Brain microvascular endothelial cell (primary cell): ENCODE data around the gene PRKN.
A peak's percentile ranks its signal among the peaks of the same experiment; 100 is the strongest.

Experiments used
- DNase-seq: peaks from one replicate; pipeline ENCODE4 v3.0.0-alpha.2; 2020
- H3K27ac ChIP-seq: fragments of 250-450 bp; sonication (Bioruptor Pico); 2 replicates; pipeline ENCODE4 v1.5.1; 2020; ENCODE audit warnings: mild to moderate bottlenecking, moderate library complexity
- H3K27me3 ChIP-seq: fragments of 250-450 bp; sonication (Bioruptor Pico); replicated peaks from 2 replicates; pipeline ENCODE4 v1.5.1; 2020; ENCODE audit warnings: mild to moderate bottlenecking
- H3K36me3 ChIP-seq: fragments of 250-450 bp; sonication (Bioruptor Pico); replicated peaks from 2 replicates; pipeline ENCODE4 v1.5.1; 2020; ENCODE audit warnings: mild to moderate bottlenecking
- H3K4me3 ChIP-seq: 2 replicates; pipeline ENCODE4 v1.5.1; 2011; ENCODE audit warnings: low read depth, mild to moderate bottlenecking, control low read depth, low read length, moderate library complexity
- in situ Hi-C: cut with HindIII; loops from 2 replicates; pipeline ENCODE4 v1.10.0; 2017; ENCODE audit warnings: low sequenced_read_pairs, low pct_ligation_motif_present
- TF ChIP-seq, protein P1 (sequence below): IDR thresholded peaks from 2 replicates; pipeline ENCODE4 v1.5.1; 2011; ENCODE audit warnings: low read depth, mild to moderate bottlenecking, moderate library complexity, low read length, control low read depth, inconsistent platforms; ENCODE audit errors: missing control alignments

The PRKN gene

DNA sequence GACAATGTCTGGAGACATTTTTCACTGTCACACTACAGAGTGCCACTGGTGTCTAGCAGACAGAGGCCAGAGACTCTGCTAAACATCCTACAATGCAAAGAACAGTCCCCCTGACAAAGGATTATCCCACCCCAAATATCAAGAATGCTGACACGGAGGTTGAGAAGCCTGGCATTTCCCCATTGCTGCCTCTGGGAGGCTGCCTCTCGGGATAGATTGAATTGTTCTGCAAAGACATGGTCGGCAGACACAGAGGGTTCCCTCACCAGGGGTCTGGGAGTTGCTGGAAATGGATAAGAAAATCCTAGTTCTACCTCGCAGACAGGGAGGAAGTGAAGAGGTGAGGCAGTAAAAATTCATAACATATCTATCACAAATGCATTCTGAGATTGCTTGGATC is 1287.3 kb downstream of the PRKN start:
- in situ Hi-C loops: no loop called here

DNA sequence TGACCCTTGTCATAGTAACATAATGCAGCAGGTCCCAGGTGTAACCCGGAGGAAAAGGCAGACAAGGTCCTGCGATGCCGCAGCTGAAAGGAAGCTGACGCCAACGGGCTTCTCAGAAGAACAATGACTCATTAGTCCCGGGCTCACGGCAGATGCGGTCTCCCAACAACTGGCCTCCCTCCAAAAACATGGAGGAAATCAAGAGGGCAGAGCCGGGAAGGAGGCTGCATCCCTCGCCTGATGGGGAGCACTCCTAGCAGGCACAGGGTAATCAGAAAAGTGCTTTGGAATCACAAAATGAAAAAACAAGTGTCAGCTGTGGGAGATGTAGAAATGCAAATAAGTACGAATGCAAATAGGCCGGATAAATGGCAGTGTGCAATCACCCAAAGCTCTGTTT is 1288.5 kb downstream of the PRKN start:
- H3K27ac ChIP-seq: peak overlapping the region; percentile 46
- DNase-seq: peak; percentile 93
- no peak overlapping the region for H3K4me3 ChIP-seq
- H3K36me3 ChIP-seq: no peaks in the 10 kb centered on the region
- in situ Hi-C loops: no loop called here
- H3K27me3 ChIP-seq: no peaks in the 10 kb centered on the region
- TF ChIP-seq, protein P1, sequence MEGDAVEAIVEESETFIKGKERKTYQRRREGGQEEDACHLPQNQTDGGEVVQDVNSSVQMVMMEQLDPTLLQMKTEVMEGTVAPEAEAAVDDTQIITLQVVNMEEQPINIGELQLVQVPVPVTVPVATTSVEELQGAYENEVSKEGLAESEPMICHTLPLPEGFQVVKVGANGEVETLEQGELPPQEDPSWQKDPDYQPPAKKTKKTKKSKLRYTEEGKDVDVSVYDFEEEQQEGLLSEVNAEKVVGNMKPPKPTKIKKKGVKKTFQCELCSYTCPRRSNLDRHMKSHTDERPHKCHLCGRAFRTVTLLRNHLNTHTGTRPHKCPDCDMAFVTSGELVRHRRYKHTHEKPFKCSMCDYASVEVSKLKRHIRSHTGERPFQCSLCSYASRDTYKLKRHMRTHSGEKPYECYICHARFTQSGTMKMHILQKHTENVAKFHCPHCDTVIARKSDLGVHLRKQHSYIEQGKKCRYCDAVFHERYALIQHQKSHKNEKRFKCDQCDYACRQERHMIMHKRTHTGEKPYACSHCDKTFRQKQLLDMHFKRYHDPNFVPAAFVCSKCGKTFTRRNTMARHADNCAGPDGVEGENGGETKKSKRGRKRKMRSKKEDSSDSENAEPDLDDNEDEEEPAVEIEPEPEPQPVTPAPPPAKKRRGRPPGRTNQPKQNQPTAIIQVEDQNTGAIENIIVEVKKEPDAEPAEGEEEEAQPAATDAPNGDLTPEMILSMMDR: no peak

More for the DNA sequence above, 1287.3 kb downstream of the PRKN start:
- no peak overlapping the region for H3K4me3 ChIP-seq
- TF ChIP-seq, protein P1: no peak
- no peaks in the 10 kb centered on the region for H3K36me3 ChIP-seq
- no peak for DNase-seq
- no peaks in the 10 kb centered on the region for H3K27me3 ChIP-seq
- H3K27ac ChIP-seq: no peak overlapping the region

DNA sequence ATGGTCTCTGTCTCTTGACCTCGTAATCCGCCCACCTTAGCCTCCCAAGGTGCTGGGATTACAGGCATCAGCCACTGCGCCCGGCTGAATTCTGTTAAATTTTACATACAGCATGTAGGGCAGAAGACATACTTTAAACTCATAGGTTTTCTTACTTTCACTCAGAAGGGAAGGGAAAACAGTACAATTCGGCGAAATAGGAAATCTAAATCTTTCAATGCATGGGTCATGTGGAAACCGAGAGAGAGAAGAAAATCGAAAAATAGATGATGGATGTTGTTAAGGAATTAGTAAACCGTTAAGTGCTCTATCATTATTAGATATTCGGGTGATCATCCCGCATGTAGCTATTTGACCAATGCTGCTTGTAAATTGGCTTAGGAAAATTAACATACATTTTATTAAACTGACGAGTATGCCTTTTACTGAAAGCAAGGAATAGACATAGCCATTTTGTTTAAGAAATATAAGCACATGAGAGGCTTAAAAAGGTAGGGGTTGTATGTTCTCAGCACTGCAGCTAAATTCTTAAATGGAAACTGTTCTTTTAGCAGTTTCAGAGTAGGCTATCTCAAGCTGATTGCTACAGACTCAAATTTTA is 1289.0 kb downstream of the PRKN start:
- peak overlapping the region; percentile 46 for H3K27ac ChIP-seq
- TF ChIP-seq, protein P1: no peak
- no peak for DNase-seq
- in situ Hi-C loops: no loop called here
- no peaks in the 10 kb centered on the region for H3K27me3 ChIP-seq
- no peak overlapping the region for H3K4me3 ChIP-seq
- H3K36me3 ChIP-seq: no peaks in the 10 kb centered on the region

DNA sequence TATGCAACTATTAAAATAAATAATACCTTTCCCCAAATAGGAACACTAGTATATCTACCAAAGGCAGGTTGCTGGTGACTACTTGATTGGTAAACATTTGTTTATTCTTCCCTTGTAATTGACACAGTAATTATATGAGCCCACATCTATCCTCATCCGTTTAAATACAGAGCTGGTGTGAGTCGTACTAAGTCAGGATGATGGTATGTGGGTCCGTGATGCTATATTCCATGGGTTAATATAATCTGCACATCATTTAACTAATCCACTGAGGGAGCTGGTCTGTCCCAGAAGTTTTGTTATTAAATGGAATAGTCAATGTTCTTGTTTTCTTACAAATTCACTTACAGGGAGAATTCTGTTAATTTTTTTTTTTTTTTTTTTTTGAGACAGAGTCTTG is 1289.7 kb downstream of the PRKN start:
- TF ChIP-seq, protein P1: no peak
- no peak for DNase-seq
- in situ Hi-C loops: no loop called here
- no peaks in the 10 kb centered on the region for H3K27me3 ChIP-seq
- H3K27ac ChIP-seq: no peak overlapping the region
- H3K4me3 ChIP-seq: no peak overlapping the region
- no peaks in the 10 kb centered on the region for H3K36me3 ChIP-seq

DNA sequence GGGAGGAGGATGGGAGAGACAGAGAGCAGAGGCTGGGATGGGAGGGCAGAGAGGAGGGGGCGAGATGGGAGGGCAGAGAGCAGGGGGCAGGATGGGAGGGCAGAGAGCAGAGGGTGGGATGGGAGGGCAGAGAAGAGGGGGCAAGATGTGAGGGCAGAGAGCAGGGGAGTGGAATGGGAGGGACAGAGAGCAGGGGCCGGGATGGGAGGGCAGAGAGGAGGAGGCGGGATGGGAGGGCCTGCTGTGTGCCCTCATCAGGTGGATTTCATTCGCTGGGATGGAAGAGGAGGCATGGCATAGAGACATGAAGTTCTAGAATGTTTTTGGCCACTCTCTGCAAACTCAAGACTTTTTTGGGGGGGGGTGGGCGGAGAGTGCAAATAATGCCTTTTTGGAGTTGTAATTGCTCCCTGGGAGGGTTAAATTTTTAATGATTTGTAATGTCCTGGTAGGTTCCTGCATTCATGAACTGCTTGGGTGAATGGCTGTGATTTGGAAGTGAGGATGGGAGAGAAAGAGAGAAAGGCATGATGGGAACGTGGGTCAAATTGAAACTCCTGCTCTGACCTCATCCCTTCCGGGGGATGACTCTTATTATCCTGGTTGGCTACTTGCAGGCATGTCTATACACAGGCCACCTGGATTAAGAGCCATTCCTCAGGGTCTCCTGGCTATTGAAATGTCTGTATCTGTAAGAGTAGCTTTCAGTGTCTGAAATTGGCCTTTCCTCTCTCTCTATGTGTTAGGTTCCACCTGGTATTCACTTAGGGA is 1291.3 kb downstream of the PRKN start:
- Histone ChIP-seq H3K27ac (no peak overlapping the region), H3K4me3 (no peak overlapping the region), H3K36me3 (no peaks in the 10 kb centered on the region), H3K27me3 (no peaks in the 10 kb centered on the region)
- TF ChIP-seq, protein P1: no peak
- no peak for DNase-seq
- in situ Hi-C loops: no loop called here
